HepG2 (cell line): ENCODE data around the gene COPA. TPM values are rescaled to one million over a fixed set of nuclear protein-coding genes. Genes with fewer than 3 reads are reported as not detected.

Source experiments
- ARNT ChIP-seq: fragments of 450-650 bp; IDR thresholded peaks from 2 replicates; pipeline ENCODE4 v1.6.1; 2017
- ATF1 ChIP-seq: IDR thresholded peaks from 2 replicates; pipeline ENCODE4 v1.6.1; 2016; ENCODE audit warnings: mild to moderate bottlenecking, control low read depth
- ATF7-NPFF ChIP-seq: sonication (generic); formaldehyde crosslinking; IDR thresholded peaks from 2 replicates; pipeline ENCODE4 v1.8.1; 2023; ENCODE audit warnings: mild to moderate bottlenecking, low read depth, missing genetic modification reagents, moderate library complexity
- BHLHE40 ChIP-seq: IDR thresholded peaks from 2 replicates; pipeline ENCODE4 v1.6.1; 2011; ENCODE audit warnings: low read length, improper control_type of control experiment
- ETV5 ChIP-seq: IDR thresholded peaks from 2 replicates; pipeline ENCODE4 v1.6.1; 2018; ENCODE audit warnings: missing biosample characterization, missing genetic modification reagents, inconsistent platforms, borderline replicate concordance
- RNF2 ChIP-seq: fragments of 450-650 bp; conservative IDR thresholded peaks from 2 replicates; pipeline ENCODE4 v1.6.1; 2016; ENCODE audit warnings: low read depth
- SNRNP70 ChIP-seq: fragments of 200-400 bp; formaldehyde crosslinking; IDR thresholded peaks from 2 replicates; pipeline ENCODE4 v1.6.1; 2017; ENCODE audit warnings: mild to moderate bottlenecking, low read depth, low read length, moderate library complexity
- SRF ChIP-seq: IDR thresholded peaks from 2 replicates; pipeline ENCODE4 v1.6.1; 2011; ENCODE audit warnings: mild to moderate bottlenecking, low read depth, low read length, moderate library complexity
- ZBTB8A ChIP-seq: sonication (generic); formaldehyde crosslinking; IDR thresholded peaks from 2 replicates; pipeline ENCODE4 v1.4.0; 2020; ENCODE audit warnings: mild to moderate bottlenecking, low read depth, missing genetic modification reagents, borderline replicate concordance
- ZNF180 ChIP-seq: sonication (generic); formaldehyde crosslinking; IDR thresholded peaks from 2 replicates; pipeline ENCODE4 v1.4.0; 2020; ENCODE audit warnings: low read depth, missing genetic modification reagents, borderline replicate concordance
- ZNF570 ChIP-seq: sonication (generic); formaldehyde crosslinking; IDR thresholded peaks from 2 replicates; pipeline ENCODE4 v1.4.0; 2020; ENCODE audit warnings: mild to moderate bottlenecking, missing genetic modification reagents, borderline replicate concordance
- polyA plus RNA-seq, 8 experiments: library from polyadenylated mRNA; depleted of rRNA in 3 of 8; stranded (reverse) in 7 of 8; unstranded in 1 of 8; fragments of >200 nt; fragmentation: Illumina TruSeq in 4 of 8; extraction: Trizol in 4 of 8; gene quantifications; 2 replicates each; pipeline versions ENCODE4 v1.2.1 to v1.2.3, GENCODE V29; 2011 to 2016; ENCODE audit warnings: low read depth in 4 of 8, missing spikeins in 1 of 8, mixed read lengths in 1 of 8; ENCODE audit not compliant: insufficient read depth in 1 of 8
- total RNA-seq, 5 experiments: library from RNA; depleted of rRNA; stranded (reverse); fragments of >200 nt; fragmentation: Illumina TruSeq; extraction: Trizol; gene quantifications; 2 replicates each; pipeline ENCODE4 v1.2.3, GENCODE V29; 2016; ENCODE audit warnings: low read depth in 1 of 5
- TF ChIP-seq, protein P1 (sequence below): sonication (generic); formaldehyde crosslinking; IDR thresholded peaks from 2 replicates; pipeline ENCODE4 v1.4.0; 2020; ENCODE audit warnings: missing genetic modification reagents
- TF ChIP-seq, protein P2 (sequence below): sonication (generic); formaldehyde crosslinking; IDR thresholded peaks from 2 replicates; pipeline ENCODE4 v1.5.0; 2020; ENCODE audit warnings: missing genetic modification reagents, mild to moderate bottlenecking, borderline replicate concordance
- TF ChIP-seq, protein P3 (sequence below): IDR thresholded peaks from 2 replicates; pipeline ENCODE4 v1.6.1; 2016; ENCODE audit warnings: low read depth, missing genetic modification reagents, missing compliant biosample characterization

The COPA gene
- total and polyA plus RNA-seq, 2 of the 13 experiments (the other 11 are each of a cell fraction or from before 2014, with no cell fraction given), result 160 to 197 TPM

DNA sequence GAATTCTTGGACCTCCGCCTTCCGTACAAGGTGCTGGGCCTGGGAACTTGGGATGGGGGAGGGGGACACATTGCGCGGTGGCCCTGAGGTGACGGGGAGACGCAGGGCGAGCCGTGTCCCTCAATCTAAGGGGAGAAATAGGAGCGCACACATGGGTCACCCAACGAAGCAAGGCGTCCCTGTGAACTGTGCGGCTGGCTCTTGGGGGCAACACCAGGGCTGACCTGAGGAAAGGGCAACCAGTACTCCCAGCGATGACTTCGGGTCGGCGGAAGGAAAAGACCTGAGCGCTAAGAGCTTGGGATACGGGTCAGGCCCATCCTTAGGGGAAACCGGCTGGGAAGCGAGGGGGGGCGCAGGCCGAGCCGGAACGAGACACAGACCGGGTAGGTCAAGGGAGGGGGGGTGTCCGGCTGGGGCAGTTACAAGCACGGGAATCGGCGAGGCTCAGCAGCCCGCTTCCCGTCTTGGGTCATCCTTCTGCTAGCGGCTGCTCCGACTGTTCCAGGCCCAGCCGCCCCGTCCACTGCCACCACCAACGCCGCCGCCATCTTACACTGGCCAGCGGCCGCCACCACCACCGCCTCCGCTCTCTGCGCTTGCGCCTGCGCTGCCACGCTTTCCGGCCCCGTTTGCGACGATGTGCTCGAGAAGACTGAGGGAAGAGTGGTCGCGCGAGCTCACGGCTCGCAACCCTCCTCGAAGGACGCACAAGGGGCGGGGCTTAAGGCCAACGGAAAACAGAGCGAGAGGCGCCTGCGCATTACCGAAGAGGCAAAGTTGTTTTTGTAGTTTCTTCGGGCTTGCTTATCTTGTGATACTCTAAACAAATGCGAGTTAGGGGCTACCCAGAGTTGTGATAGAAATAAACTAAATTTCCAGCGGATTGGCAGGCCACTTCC, 80.9 kb downstream of the COPA start, which contains the start of gene DCAF8 (continued):
- TF ChIP-seq, protein P1, sequence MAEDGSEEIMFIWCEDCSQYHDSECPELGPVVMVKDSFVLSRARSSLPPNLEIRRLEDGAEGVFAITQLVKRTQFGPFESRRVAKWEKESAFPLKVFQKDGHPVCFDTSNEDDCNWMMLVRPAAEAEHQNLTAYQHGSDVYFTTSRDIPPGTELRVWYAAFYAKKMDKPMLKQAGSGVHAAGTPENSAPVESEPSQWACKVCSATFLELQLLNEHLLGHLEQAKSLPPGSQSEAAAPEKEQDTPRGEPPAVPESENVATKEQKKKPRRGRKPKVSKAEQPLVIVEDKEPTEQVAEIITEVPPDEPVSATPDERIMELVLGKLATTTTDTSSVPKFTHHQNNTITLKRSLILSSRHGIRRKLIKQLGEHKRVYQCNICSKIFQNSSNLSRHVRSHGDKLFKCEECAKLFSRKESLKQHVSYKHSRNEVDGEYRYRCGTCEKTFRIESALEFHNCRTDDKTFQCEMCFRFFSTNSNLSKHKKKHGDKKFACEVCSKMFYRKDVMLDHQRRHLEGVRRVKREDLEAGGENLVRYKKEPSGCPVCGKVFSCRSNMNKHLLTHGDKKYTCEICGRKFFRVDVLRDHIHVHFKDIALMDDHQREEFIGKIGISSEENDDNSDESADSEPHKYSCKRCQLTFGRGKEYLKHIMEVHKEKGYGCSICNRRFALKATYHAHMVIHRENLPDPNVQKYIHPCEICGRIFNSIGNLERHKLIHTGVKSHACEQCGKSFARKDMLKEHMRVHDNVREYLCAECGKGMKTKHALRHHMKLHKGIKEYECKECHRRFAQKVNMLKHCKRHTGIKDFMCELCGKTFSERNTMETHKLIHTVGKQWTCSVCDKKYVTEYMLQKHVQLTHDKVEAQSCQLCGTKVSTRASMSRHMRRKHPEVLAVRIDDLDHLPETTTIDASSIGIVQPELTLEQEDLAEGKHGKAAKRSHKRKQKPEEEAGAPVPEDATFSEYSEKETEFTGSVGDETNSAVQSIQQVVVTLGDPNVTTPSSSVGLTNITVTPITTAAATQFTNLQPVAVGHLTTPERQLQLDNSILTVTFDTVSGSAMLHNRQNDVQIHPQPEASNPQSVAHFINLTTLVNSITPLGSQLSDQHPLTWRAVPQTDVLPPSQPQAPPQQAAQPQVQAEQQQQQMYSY (CRISPR knock-in tag), result no peak
- TF ChIP-seq ETV5 (CRISPR knock-in tag), result peak; percentile 59; the same call in 1 of the 2 replicates
- no peak for TF ChIP-seq ZNF570 (CRISPR knock-in tag)
- no peak for TF ChIP-seq RNF2
- TF ChIP-seq, protein P2, sequence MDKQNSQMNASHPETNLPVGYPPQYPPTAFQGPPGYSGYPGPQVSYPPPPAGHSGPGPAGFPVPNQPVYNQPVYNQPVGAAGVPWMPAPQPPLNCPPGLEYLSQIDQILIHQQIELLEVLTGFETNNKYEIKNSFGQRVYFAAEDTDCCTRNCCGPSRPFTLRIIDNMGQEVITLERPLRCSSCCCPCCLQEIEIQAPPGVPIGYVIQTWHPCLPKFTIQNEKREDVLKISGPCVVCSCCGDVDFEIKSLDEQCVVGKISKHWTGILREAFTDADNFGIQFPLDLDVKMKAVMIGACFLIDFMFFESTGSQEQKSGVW (CRISPR knock-in tag), result no peak
- peak; percentile 74 for TF ChIP-seq ATF7-NPFF
- TF ChIP-seq ATF1 (CRISPR knock-in tag), result no peak
- no peak for TF ChIP-seq ARNT
- TF ChIP-seq, protein P3, sequence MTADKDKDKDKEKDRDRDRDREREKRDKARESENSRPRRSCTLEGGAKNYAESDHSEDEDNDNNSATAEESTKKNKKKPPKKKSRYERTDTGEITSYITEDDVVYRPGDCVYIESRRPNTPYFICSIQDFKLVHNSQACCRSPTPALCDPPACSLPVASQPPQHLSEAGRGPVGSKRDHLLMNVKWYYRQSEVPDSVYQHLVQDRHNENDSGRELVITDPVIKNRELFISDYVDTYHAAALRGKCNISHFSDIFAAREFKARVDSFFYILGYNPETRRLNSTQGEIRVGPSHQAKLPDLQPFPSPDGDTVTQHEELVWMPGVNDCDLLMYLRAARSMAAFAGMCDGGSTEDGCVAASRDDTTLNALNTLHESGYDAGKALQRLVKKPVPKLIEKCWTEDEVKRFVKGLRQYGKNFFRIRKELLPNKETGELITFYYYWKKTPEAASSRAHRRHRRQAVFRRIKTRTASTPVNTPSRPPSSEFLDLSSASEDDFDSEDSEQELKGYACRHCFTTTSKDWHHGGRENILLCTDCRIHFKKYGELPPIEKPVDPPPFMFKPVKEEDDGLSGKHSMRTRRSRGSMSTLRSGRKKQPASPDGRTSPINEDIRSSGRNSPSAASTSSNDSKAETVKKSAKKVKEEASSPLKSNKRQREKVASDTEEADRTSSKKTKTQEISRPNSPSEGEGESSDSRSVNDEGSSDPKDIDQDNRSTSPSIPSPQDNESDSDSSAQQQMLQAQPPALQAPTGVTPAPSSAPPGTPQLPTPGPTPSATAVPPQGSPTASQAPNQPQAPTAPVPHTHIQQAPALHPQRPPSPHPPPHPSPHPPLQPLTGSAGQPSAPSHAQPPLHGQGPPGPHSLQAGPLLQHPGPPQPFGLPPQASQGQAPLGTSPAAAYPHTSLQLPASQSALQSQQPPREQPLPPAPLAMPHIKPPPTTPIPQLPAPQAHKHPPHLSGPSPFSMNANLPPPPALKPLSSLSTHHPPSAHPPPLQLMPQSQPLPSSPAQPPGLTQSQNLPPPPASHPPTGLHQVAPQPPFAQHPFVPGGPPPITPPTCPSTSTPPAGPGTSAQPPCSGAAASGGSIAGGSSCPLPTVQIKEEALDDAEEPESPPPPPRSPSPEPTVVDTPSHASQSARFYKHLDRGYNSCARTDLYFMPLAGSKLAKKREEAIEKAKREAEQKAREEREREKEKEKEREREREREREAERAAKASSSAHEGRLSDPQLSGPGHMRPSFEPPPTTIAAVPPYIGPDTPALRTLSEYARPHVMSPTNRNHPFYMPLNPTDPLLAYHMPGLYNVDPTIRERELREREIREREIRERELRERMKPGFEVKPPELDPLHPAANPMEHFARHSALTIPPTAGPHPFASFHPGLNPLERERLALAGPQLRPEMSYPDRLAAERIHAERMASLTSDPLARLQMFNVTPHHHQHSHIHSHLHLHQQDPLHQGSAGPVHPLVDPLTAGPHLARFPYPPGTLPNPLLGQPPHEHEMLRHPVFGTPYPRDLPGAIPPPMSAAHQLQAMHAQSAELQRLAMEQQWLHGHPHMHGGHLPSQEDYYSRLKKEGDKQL (CRISPR knock-in tag), result 0 out of 2 replicates have a peak, but pooled peaks have one; percentile 47
- TF ChIP-seq BHLHE40, result no peak
- no peak for TF ChIP-seq SRF
- TF ChIP-seq ZBTB8A (CRISPR knock-in tag), result peak; percentile 45; the same call in 1 of the 2 replicates
- TF ChIP-seq ZNF180 (CRISPR knock-in tag), result no peak
- TF ChIP-seq SNRNP70, result no peak
